HG03108 (cell line): ENCODE data around the gene TMTC4.
"Not testable (repeated sequence)": the region's sequence is repeated elsewhere in the genome, so short reads cannot be mapped to it uniquely, and the experiment has no call there.

Experiments
- ATAC-seq: cut with Tn5 transposase; IDR thresholded peaks from one replicate; pipeline ENCODE4 v1.9.1; 2021; ENCODE audit warnings: moderate library complexity; ENCODE audit not compliant: unreplicated experiment

The TMTC4 gene

GRCh38 chr13:100674572-100674871 lies at the start of gene TMTC4:
TMTC4 (minus strand) TSS chr13:100674795; CDS start chr13:100670362, 4,433 bp downstream.
- peak; percentile 34 for ATAC-seq

GRCh38 chr13:100722517-100722916 lies 47.9 kb upstream of the TMTC4 start:
- ATAC-seq = no peak

GRCh38 chr13:100721885-100722512 lies 47.4 kb upstream of the TMTC4 start:
- peak; percentile 64 for ATAC-seq

- no peak for ATAC-seq
Measured at GRCh38 chr13:100715604-100716003, 41.0 kb upstream of the TMTC4 start.

GRCh38 chr13:100714478-100714877 lies 39.9 kb upstream of the TMTC4 start:
- no peak for ATAC-seq

- ATAC-seq = no peak
Measured at GRCh38 chr13:100710176-100710575, 35.6 kb upstream of the TMTC4 start.

- no peak for ATAC-seq
Measured at GRCh38 chr13:100707818-100708740, 33.5 kb upstream of the TMTC4 start.

GRCh38 chr13:100698331-100698730 lies 23.7 kb upstream of the TMTC4 start:
- not testable (repeated sequence) for ATAC-seq

- ATAC-seq = no peak
Measured at GRCh38 chr13:100695509-100695773, 20.8 kb upstream of the TMTC4 start.

- no peak for ATAC-seq
Measured at GRCh38 chr13:100694722-100695508, 20.3 kb upstream of the TMTC4 start.

- ATAC-seq = no peak
Measured at GRCh38 chr13:100689191-100689590, 14.6 kb upstream of the TMTC4 start.

- no peak for ATAC-seq
Measured at GRCh38 chr13:100680131-100680530, 5.5 kb upstream of the TMTC4 start.

GRCh38 chr13:100677128-100677527 lies 2.5 kb upstream of the TMTC4 start:
- ATAC-seq = not testable (repeated sequence)

- no peak for ATAC-seq
Measured at GRCh38 chr13:100675661-100676129, 1.1 kb upstream of the TMTC4 start.

- peak; percentile 93 for ATAC-seq
Measured at GRCh38 chr13:100674872-100675660, 471 bp upstream of the TMTC4 start.

GRCh38 chr13:100673713-100674571 lies 653 bp downstream of the TMTC4 start:
- peak; percentile 25 for ATAC-seq

GRCh38 chr13:100673376-100673712 lies 1.3 kb downstream of the TMTC4 start:
- ATAC-seq = no peak

GRCh38 chr13:100671389-100672182 lies 3.0 kb downstream of the TMTC4 start:
- no peak for ATAC-seq

GRCh38 chr13:100668408-100668807 lies 6.2 kb downstream of the TMTC4 start:
- ATAC-seq = no peak
